HG03060 (cell line): Measurements from ENCODE around the gene SCN11A.

Experiments used
- ATAC-seq: cut with Tn5 transposase; IDR thresholded peaks from one replicate; pipeline ENCODE4 v1.9.1; 2021; ENCODE audit warnings: low read depth, moderate number of reproducible peaks; ENCODE audit not compliant: unreplicated experiment

Gene SCN11A

DNA sequence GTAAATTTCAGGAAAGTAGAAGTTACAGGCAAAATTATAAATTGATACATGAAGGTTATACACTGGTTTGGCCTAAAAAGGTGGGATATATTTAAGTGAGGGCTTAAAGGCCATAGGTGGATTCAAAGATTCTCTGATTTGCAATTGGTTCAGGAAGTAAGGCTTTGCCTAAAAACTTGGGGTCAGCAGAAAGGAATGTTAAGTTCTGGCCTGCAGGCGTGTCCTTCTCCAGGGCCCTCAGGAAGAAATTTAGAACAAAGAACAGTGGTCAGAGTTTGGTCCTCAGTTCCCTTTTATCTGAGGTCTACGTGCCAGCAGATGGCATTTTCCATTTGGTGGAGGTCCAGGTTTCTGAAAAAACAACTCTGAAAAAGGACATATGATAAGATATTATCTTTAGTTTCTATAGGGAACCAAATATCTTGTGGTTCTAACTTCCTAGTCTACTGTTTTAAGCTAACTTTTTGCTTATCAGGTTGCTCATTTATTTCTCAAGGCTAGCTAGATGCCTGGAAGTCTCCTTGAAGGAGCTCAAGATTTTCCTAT lies 40.5 kb downstream of the SCN11A start:
- ATAC-seq: no peak

- no peak for ATAC-seq
Measured at GRCh38 chr3:39005295-39005694, 46.4 kb downstream of the SCN11A start.
